Pulmonary artery endothelial cell (primary cell): ENCODE data around the gene NIPAL4. TPM values are rescaled to one million over a fixed set of nuclear protein-coding genes. Genes with fewer than 3 reads are reported as not detected.

Source experiments
- DNase-seq: peaks from one replicate; pipeline ENCODE4 v3.0.0-alpha.2; 2011; ENCODE audit warnings: low read depth, low spot score
- total RNA-seq: library from RNA; depleted of rRNA; stranded (reverse); fragments of >200 nt; gene quantifications from 2 replicates; pipeline ENCODE4 v1.2.3, GENCODE V29; 2014

The NIPAL4 gene
- total RNA-seq, 1 donor from 2014 or later = not detected

DNA sequence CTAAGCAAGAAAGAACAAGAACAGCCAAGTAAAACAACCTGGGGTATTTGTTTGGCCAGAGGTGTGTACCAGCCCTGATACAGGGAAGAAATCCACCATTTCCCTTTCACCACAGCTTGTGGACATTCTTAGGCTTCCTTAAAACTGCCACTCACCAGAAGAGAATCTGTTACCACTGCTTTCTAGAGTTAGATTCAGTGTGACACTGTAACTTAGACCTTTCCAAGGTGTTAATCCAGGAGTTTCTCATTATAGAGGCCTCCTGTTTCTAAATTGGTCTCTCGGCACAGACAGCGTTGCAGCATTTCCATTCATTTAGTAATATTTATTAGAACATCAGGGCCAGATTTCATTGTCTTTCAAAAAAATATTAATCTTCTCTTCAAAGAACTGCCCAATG lies 55.0 kb downstream of the NIPAL4 start:
- DNase-seq = no peak

- DNase-seq = no peak
These were observed 56.0 kb downstream of the NIPAL4 start for GRCh38 chr5:157516006-157516405.

DNA sequence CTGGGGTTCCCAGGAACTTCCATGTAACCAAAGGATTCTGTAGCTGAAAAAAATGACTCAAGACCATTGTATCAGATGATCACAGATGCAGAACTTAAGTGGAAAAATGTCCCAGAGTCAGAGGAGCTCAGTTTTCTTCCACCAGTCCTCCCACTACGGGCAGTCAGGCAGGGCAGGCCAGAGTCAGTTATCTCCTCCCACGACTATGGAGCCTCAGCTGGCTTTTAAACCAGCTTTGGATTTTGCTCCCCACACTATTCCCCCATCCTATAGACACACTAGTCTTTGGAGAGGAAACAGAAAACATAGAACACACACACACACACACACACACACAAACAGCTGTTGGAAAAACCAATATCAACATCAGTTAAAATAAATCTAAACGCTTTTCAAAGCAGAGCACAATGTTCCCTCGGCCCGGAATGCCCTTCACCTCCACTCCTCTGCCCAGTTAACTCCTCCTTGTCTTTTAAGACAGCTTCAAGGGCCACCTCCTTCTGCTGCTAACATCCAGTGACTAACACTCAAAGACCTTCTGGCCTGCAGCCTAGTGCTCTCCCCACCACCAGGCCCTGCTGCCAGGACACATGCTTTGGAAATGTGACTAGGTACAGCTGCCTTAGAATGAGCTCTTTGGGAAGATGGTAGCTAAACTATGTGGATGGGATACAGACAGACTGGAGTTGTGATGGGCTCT lies 56.8 kb downstream of the NIPAL4 start:
- DNase-seq = no peak

GRCh38 chr5:157518963-157519362 lies 59.0 kb downstream of the NIPAL4 start:
- DNase-seq = no peak

- DNase-seq = no peak
These were observed 59.7 kb downstream of the NIPAL4 start for GRCh38 chr5:157519579-157520253.

DNA sequence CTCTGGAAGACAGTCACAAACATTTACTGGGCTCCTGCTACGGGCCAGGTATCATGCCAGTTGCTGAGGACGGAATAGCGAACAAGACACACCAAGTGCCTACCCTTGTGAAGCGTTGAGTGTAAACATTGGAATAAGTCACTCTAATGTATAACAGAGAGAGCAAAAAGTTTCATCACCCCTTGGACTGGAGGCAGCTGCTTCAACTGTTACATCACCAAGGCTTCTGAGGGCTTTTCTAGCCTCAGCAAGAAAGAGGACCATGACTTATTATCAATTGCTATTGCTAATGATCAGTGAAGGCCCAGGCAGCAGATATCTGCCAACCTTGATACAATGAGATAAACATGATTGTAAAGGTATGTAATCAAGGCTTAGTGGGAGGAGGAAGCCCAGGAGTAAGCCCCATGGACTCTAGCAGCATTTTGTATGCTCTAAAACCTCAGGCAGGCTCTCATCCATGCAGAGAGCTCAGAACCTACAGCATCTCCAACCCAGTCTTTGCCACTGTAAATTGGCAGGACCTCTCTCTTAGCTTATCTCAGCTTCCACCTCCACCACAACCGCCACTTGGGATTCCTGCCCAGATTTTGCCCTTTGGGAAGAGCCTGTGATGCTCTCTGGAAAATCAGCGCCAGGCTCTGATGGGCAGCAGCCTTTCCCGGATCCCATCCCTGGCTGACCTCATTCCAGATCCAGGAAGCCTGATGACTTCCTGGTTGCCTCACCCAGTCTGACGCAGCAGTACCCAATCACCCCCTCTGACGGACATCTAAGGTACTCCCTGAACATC lies 61.1 kb downstream of the NIPAL4 start:
- no peak for DNase-seq

- no peak for DNase-seq
These were observed 61.7 kb downstream of the NIPAL4 start for GRCh38 chr5:157521704-157522029.

GRCh38 chr5:157523976-157524375 lies 64.0 kb downstream of the NIPAL4 start:
- DNase-seq = no peak

Other genes starting within 250 kb of the NIPAL4 start
- 11.5 and 18.9 TPM in 2 replicates for gene CYFIP2, start 194.1 kb upstream of the NIPAL4 start, total RNA-seq
- gene ADAM19, start 115.6 kb downstream of the NIPAL4 start, total RNA-seq = 8.9 and 33.2 TPM in 2 replicates
- not detected in 2 replicates for gene SOX30, start 192.2 kb downstream of the NIPAL4 start, total RNA-seq
- gene C5orf52, start 211.3 kb downstream of the NIPAL4 start, total RNA-seq = not detected in 2 replicates